Activated CD4-positive, alpha-beta memory T cell treated with anti-CD3 and anti-CD28 coated beads for 36 hours (primary cell): Measurements from ENCODE around the gene DCX. TPM values are rescaled to one million over a fixed set of nuclear protein-coding genes. Genes with fewer than 3 reads are reported as not detected.

Experiments used
- CTCF ChIA-PET: fragments of 350-600 bp; sonication (Branson Sonifier 250); formaldehyde crosslinking; loops from one replicate; lab custom pipeline; 2021; ENCODE audit warnings: antibody characterized with exemption, inconsistent platforms; lab: Charles Lee
- POLR2A ChIA-PET: fragments of 350-600 bp; sonication (Branson Sonifier 250); formaldehyde crosslinking; loops from one replicate; lab custom pipeline; 2021; ENCODE audit warnings: antibody characterized with exemption; lab: Charles Lee
- DNase-seq: peaks from one replicate; pipeline ENCODE4 v3.0.0-alpha.2; 2020
- H3K27ac Mint-ChIP-seq: one replicate; pipeline ENCODE4 v1.8.0; 2021; ENCODE audit warnings: mixed read lengths
- H3K27me3 Mint-ChIP-seq: one replicate; pipeline ENCODE4 v1.8.0; 2021; ENCODE audit warnings: mixed read lengths
- H3K36me3 Mint-ChIP-seq: one replicate; pipeline ENCODE4 v1.8.0; 2021; ENCODE audit warnings: mixed read lengths
- H3K4me1 Mint-ChIP-seq: one replicate; pipeline ENCODE4 v1.8.0; 2021; ENCODE audit warnings: low read depth, mixed read lengths
- H3K4me3 Mint-ChIP-seq: one replicate; pipeline ENCODE4 v1.8.0; 2021; ENCODE audit warnings: mild to moderate bottlenecking, mixed read lengths
- H3K9me3 Mint-ChIP-seq: one replicate; pipeline ENCODE4 v1.8.0; 2021; ENCODE audit warnings: mixed read lengths
- intact Hi-C: fragments of 100-400 bp; cut with micrococcal nuclease; formaldehyde crosslinking; loops from one replicate; pipeline ENCODE4 v1.15.1; 2023
- total RNA-seq, 2 experiments: library from RNA; stranded (reverse); gene quantifications; one replicate each; pipeline ENCODE4 v1.2.3, GENCODE V29; 2021

The DCX gene
- total RNA-seq, 2 experiments from 2014 or later = not detected

DNA sequence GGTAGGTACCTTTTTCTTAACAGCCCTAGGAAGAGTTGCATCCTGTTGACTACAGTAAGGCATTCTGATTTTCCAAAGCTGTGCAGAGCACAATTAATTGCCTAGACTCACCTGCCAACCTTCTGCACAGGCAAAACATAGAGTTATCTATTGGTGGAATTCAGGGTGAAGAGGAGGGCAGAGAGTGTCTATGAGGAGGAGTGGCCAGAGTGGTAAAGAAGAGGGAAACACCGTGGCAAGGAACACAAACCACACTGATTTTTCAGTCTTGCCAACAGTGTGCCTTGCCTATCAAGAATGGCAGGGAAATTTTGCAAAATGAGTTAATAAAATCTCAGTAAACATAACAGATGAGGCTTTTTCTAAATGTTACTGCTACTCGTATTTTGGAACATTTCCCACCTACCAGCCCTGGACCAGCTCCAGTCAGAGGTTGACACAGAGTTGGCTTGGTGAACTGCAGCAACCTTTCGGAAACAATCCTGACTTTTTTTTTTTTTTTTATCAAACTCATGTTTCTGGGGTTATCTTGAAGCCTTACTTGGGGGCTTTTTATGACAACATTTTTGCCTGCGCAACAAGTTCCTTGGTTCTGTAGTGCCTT is 73.8 kb downstream of the DCX start:
- Mint-ChIP-seq H3K4me3 (no peak overlapping the region), H3K27me3 (no peaks in the 10 kb centered on the region), H3K9me3 (no peaks in the 10 kb centered on the region), H3K4me1 (no peaks in the 10 kb centered on the region), H3K27ac (no peak overlapping the region), H3K36me3 (no peaks in the 10 kb centered on the region)
- ChIA-PET POLR2A (no interaction called here), CTCF (no interaction called here)
- no peak for DNase-seq
- intact Hi-C loops = no loop called here

DNA sequence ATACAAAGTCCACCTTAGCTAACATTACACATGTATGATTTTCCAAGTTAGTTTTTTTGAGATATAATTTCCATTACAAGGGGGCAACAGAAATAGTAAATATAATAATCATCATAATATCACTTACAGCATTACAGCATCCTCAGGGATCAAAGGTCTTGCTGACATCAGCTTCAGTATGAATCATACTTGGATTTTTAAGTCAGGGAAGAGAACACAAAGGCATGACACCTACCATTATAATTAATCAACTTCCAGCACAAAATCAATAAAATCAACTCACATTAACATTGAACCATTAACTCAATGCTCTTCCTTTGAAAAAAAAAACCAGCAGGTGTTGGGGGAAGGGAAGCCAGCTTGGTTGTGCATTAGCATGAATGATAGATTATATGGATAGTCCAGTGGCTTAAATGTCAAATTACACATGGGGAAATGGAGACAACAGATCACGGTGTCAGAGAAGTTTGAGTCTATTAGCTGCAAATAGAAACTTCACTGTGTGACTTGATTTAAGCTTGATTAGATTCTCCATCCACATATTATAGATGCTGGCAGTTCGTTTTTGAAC is 74.8 kb downstream of the DCX start:
- Mint-ChIP-seq H3K36me3 (no peaks in the 10 kb centered on the region), H3K4me3 (no peak overlapping the region), H3K27me3 (no peaks in the 10 kb centered on the region), H3K4me1 (no peaks in the 10 kb centered on the region), H3K27ac (no peak overlapping the region), H3K9me3 (no peaks in the 10 kb centered on the region)
- CTCF ChIA-PET = no interaction called here
- POLR2A ChIA-PET = no interaction called here
- intact Hi-C loops = no loop called here
- DNase-seq = no peak

DNA sequence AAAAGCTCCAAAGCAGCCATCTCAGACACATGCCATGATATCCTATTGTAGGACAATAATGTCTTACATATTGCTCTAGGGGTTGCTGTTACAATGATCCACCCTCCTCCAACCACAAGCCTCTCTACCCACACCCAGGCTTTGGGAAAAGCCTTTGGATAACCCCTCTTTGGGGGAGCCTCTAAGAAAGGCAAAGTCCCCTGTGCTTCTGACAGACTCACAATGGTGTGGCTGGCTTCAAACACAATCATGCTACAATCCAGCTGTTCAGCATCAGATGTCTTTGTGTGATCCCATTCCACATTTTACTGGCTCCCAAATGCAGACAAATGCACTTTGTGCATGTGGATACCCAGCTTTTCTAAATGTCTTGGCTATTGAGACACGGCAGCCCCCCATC is 75.9 kb downstream of the DCX start:
- no peak for DNase-seq
- ChIA-PET POLR2A (no interaction called here), CTCF (no interaction called here)
- Mint-ChIP-seq H3K27me3 (no peaks in the 10 kb centered on the region), H3K4me1 (no peaks in the 10 kb centered on the region), H3K9me3 (no peaks in the 10 kb centered on the region), H3K36me3 (no peaks in the 10 kb centered on the region), H3K4me3 (no peak overlapping the region), H3K27ac (no peak overlapping the region)
- intact Hi-C loops = no loop called here

DNA sequence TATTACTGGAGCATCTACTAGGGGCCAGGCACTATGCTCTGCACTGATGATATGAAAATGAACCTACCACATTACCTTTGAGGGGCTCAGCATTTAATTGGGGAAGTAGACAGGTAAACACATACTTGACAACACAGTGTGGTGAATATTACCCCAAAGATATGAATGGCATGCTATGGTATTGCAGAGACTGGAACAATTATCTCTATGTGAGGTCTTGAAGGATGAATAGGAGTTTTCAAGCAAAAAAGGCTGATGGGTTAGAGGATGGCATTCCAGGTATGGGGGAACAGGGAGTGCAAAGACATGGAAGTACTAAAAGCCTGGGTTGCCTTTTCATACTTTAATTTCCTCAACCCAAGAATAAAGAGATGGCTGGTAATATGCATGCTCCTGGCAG is 82.6 kb downstream of the DCX start:
- Mint-ChIP-seq H3K4me3 (no peak overlapping the region), H3K4me1 (no peaks in the 10 kb centered on the region), H3K9me3 (no peaks in the 10 kb centered on the region), H3K27ac (no peak overlapping the region), H3K36me3 (no peaks in the 10 kb centered on the region), H3K27me3 (no peaks in the 10 kb centered on the region)
- POLR2A ChIA-PET = no interaction called here
- DNase-seq = no peak
- intact Hi-C loops = no loop called here
- CTCF ChIA-PET = no interaction called here

DNA sequence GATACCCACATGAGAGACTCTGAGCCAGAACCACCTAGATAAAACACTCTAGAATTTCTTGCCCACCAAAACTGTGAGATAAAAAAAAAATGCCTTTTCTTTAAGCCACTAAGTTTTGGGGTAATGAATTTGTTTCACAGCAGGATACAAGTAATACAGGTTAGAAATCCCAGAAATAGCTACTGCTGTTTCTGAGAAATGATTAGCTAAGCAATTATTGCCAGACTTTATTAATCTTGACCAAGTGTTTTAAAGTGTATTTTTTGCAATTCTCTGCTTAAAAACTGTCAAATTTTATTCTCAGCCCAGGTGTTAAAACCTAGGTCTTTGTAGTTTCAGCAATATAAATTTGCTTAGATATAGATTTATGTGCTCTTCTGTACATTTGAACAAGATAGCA is 83.1 kb downstream of the DCX start:
- CTCF ChIA-PET = no interaction called here
- no peak for DNase-seq
- no peak overlapping the region for H3K4me3 Mint-ChIP-seq
- POLR2A ChIA-PET = no interaction called here
- intact Hi-C loops = no loop called here
- no peaks in the 10 kb centered on the region for H3K36me3 Mint-ChIP-seq
- no peaks in the 10 kb centered on the region for H3K27me3 Mint-ChIP-seq
- H3K27ac Mint-ChIP-seq = no peak overlapping the region
- no peaks in the 10 kb centered on the region for H3K9me3 Mint-ChIP-seq
- no peaks in the 10 kb centered on the region for H3K4me1 Mint-ChIP-seq

DNA sequence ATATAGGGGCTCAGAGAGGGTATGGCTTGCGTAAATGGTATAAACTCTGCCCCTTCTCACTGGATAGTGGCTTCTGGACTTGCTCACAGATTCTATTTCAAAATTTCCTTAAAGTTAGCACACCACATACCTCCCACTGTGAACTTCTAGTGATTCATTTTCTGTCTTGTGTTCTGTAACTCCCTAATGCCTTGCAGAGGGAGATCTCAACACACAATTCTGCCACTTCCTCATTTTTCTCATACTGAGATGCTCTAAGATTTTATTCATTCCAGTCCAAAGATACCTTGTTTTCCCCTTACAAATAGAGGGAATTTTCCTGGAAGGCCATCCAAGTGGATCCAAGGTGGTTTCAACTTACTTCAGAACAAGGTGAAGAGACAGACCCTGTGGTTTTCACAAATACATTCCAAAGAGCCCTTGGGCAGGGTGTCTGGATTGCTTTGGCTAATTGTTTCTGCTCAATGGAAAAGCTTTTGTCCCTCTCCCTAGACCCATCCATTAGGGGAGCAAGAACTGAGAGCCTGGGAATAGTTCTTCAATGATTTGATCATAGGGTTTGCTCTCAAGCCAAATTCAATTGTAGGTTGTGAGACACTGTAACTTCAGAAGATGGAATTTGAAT is 89.6 kb downstream of the DCX start:
- DNase-seq = no peak
- H3K36me3 Mint-ChIP-seq = no peaks in the 10 kb centered on the region
- no peak overlapping the region for H3K27ac Mint-ChIP-seq
- H3K9me3 Mint-ChIP-seq = no peaks in the 10 kb centered on the region
- ChIA-PET POLR2A (no interaction called here), CTCF (no interaction called here)
- H3K4me3 Mint-ChIP-seq = no peak overlapping the region
- intact Hi-C loops = no loop called here
- H3K4me1 Mint-ChIP-seq = no peaks in the 10 kb centered on the region
- H3K27me3 Mint-ChIP-seq = no peaks in the 10 kb centered on the region

DNA sequence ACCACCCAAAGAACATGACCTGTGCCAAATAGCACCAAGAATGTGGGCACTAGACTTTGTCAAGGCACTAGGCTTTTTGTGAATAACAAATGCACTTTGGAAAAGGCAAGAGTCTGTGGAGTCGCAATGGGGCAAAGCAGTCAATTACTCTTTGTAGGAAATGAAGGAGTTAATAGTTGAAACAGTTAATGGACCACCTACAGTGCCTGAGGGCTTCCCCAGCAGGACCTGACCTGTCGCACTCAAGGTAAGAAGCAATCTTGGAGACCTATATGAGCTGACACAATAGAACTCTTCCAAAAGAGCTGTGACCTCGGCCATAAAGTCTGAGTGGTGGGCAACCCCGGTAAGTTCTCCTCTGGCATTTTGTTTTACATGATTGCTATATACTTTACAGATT is 92.5 kb downstream of the DCX start:
- no peaks in the 10 kb centered on the region for H3K9me3 Mint-ChIP-seq

DNA sequence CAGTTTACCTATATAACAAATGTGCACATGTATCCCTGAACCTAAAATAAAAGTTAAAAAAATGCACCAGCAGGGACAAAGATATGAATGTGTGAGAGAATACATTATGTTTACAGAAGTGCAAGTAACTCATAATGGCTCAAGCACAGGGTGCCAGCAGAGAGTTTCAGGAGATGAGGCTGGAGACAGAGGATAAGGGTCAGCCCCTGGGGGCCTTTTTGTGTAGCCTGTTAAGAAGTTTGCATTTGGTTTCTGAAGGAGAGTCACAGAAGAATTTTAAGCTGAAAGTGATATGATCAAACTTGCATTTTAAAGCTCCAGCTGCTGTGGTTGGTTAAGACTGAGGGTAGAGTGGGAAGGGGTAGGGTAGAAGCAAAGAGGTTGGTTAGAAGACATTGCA is 93.1 kb downstream of the DCX start:
- no peak overlapping the region for H3K4me3 Mint-ChIP-seq
- H3K4me1 Mint-ChIP-seq = no peaks in the 10 kb centered on the region
- intact Hi-C loops = no loop called here
- no peaks in the 10 kb centered on the region for H3K9me3 Mint-ChIP-seq
- ChIA-PET POLR2A (no interaction called here), CTCF (no interaction called here)
- H3K27ac Mint-ChIP-seq = no peak overlapping the region
- H3K27me3 Mint-ChIP-seq = no peaks in the 10 kb centered on the region
- H3K36me3 Mint-ChIP-seq = no peaks in the 10 kb centered on the region
- DNase-seq = no peak

More for the DNA sequence above, 92.5 kb downstream of the DCX start:
- Mint-ChIP-seq H3K4me3 (no peak overlapping the region), H3K27ac (no peak overlapping the region), H3K36me3 (no peaks in the 10 kb centered on the region), H3K4me1 (no peaks in the 10 kb centered on the region), H3K27me3 (no peaks in the 10 kb centered on the region)
- CTCF ChIA-PET = no interaction called here
- POLR2A ChIA-PET = no interaction called here
- no peak for DNase-seq
- intact Hi-C loops = no loop called here

DNA sequence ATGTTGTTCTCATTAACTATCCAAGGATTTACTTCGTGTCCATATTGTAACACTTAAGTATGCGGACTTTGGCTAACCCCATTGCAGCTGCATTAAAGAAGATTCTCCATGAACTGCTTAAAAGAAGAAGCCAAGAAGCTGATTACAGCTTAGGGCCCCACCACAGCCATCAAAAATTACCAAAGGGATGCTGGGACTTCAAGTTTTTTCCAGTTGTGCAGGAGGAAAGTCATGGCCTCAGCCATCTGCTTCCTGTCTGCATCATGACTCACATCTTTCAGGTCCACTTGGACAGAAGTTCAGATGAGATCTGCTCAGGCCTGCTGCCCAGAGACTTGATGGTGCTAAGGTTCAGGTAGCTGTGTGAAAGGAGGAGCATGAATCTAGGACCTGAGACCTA is 102.9 kb downstream of the DCX start:
- no peak for DNase-seq
- Mint-ChIP-seq H3K4me3 (no peak overlapping the region), H3K27me3 (no peaks in the 10 kb centered on the region), H3K4me1 (no peaks in the 10 kb centered on the region), H3K27ac (no peak overlapping the region), H3K9me3 (no peaks in the 10 kb centered on the region), H3K36me3 (no peaks in the 10 kb centered on the region)
- ChIA-PET POLR2A (no interaction called here), CTCF (no interaction called here)
- intact Hi-C loops = no loop called here

DNA sequence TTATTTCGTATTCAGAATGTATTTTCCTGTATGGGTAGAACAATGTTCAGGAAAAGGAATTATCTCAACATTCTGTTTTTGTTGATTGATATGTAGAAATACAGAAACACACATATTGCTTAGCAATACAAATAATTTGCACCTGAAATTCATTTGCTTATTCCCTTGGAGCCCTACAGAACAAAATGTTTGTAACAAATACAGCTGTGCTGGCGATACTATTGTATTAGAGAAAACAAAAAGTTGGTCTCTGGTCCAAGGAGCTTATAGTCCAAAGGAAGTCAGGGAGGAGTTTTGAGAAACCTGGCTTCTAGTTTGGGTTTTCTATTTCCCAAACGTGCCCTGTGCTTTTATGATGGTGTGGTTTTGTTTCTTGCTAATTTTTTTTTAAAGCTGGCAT is 104.0 kb downstream of the DCX start:
- H3K36me3 Mint-ChIP-seq = no peaks in the 10 kb centered on the region
- CTCF ChIA-PET = no interaction called here
- H3K27ac Mint-ChIP-seq = no peak overlapping the region
- H3K4me3 Mint-ChIP-seq = no peak overlapping the region
- POLR2A ChIA-PET = no interaction called here
- DNase-seq = no peak
- H3K4me1 Mint-ChIP-seq = no peaks in the 10 kb centered on the region
- intact Hi-C loops = no loop called here
- H3K9me3 Mint-ChIP-seq = no peaks in the 10 kb centered on the region
- no peaks in the 10 kb centered on the region for H3K27me3 Mint-ChIP-seq

DNA sequence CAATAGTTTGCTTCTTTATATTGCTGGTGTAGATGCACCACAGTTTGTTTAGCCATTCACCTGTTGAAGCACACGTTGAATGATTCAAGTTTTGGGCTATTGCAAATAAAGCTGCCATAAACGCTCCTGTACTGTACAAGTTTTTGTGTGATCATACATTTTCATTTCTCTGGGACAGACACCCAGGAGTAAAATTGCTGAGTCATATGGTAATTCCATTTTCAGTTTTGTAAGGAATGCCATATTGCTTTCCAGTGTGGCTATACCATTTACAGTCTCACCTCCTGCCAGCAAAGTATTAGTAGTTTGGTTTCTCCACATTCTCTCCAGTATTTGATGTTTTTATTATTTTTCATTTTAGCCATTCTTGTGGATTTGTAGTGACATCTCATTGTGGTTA is 109.7 kb downstream of the DCX start:
- Mint-ChIP-seq H3K27ac (no peak overlapping the region), H3K4me1 (no peaks in the 10 kb centered on the region), H3K9me3 (no peaks in the 10 kb centered on the region), H3K36me3 (no peaks in the 10 kb centered on the region), H3K27me3 (no peaks in the 10 kb centered on the region), H3K4me3 (no peak overlapping the region)
- ChIA-PET CTCF (no interaction called here), POLR2A (no interaction called here)
- DNase-seq = no peak
- intact Hi-C loops = no loop called here

DNA sequence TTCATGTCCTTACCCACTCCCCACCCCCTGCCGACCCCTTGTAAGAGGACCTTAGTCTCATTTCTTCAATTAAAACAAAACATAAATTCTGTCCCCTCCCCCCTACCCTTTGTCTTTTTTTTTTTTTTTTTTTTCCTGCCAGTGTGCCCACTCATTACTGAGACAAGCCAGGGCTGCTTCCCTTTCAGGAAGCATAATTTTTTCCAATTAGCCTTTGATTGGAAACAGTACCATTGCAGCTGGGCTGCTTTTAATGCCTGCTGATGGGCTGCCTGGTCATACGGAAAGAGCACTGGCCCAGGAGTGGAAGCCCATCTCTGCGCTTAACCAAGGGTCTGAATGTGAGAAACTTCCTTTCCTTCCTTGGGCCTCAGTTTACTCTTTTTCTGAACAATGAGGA is 123.2 kb downstream of the DCX start:
- Mint-ChIP-seq H3K9me3 (no peaks in the 10 kb centered on the region), H3K36me3 (no peaks in the 10 kb centered on the region), H3K27me3 (no peaks in the 10 kb centered on the region), H3K27ac (no peak overlapping the region), H3K4me1 (no peaks in the 10 kb centered on the region), H3K4me3 (no peak overlapping the region)
- POLR2A ChIA-PET = no interaction called here
- intact Hi-C loops = no loop called here
- DNase-seq = no peak
- CTCF ChIA-PET = no interaction called here

DNA sequence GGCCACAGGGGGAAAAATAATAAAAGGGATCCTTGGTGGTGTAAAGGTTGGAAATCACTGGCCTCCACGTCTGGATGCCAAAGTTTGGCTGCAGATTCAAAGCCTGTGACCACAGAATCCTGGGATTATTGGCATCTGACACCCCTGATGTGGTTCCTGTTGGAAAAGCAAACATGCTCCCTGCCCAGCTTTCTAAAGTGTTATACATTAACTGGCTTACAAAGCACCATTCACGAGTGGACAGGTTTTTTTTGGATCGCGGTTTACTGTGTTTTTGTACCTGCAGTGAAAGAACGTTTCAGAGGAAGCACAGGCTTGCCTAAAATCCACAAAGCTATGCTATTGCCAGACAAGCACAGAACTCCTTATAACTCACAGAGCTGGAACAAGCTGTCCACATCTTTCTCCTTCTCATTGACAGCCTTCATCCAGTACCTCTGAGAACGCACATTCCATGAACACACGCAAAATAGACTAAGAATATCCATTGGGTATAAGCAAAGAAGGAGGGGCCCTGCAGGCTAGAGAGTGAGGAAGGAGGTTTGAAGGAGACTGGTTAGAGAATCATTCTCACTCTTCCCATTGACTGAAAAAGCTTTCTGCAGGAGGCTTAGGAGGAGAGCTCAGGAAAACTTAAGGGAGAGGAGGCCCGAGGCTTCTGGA is 127.2 kb downstream of the DCX start:
- Mint-ChIP-seq H3K9me3 (no peaks in the 10 kb centered on the region), H3K27ac (no peak overlapping the region), H3K4me1 (no peaks in the 10 kb centered on the region), H3K4me3 (no peak overlapping the region), H3K27me3 (no peaks in the 10 kb centered on the region), H3K36me3 (no peaks in the 10 kb centered on the region)
- intact Hi-C loops = no loop called here
- ChIA-PET CTCF (no interaction called here), POLR2A (no interaction called here)
- DNase-seq = no peak
